Body of pancreas (tissue), 4 donors: Measurements from ENCODE around the gene SULT1C2. TPM values are rescaled to one million over a fixed set of nuclear protein-coding genes. Genes with fewer than 3 reads are reported as not detected.

Source experiments
- ATAC-seq: fragments of 150-250 bp; one replicate; pipeline ENCODE4 v1.9.1; 2016
- DNase-seq, 4 donors: peaks; one replicate each; pipeline ENCODE4 v3.0.0-alpha.2; 2019
- H3K27ac ChIP-seq, 4 donors: fragments of 200-600 bp; sonication (generic); 1 replicate in 3 of 4; 2 replicates in 1 of 4; pipeline versions ENCODE4 v1.5.1 to v1.6.1; 2016 to 2019; ENCODE audit warnings: mild to moderate bottlenecking in 1 of 4, mixed read lengths in 1 of 4, moderate library complexity in 1 of 4
- H3K27me3 ChIP-seq, 2 donors: fragments of 200-600 bp; sonication (generic); one replicate each; pipeline ENCODE4 v1.6.0; 2016; ENCODE audit warnings: mild to moderate bottlenecking in 1 of 2
- H3K36me3 ChIP-seq, 2 donors: fragments of 200-600 bp; sonication (generic); replicated peaks in 1 of 2; 2 replicates each; pipeline ENCODE4 v1.5.1; 2016; ENCODE audit warnings: low read depth in 2 of 2; ENCODE audit not compliant: insufficient read depth in 1 of 2
- H3K4me1 ChIP-seq: fragments of 200-600 bp; sonication (generic); one replicate; pipeline ENCODE4 v1.6.0; 2016
- H3K4me3 ChIP-seq, 2 donors: fragments of 200-600 bp; sonication (generic); 1 replicate in 1 of 2; 2 replicates in 1 of 2; pipeline ENCODE4 v1.5.1; 2016 to 2019
- H3K9me3 ChIP-seq, 3 donors: fragments of 200-600 bp; sonication (generic); 1 replicate in 2 of 3; 2 replicates in 1 of 3; pipeline ENCODE4 v1.5.1; 2016
- CTCF ChIP-seq, 7 experiments: fragments of 450-650 bp in 4 of 7; fragments of 200-600 bp in 3 of 7; sonication (generic) in 3 of 7; IDR thresholded peaks; one replicate each; pipeline ENCODE4 v1.5.1; 2016 to 2019; ENCODE audit warnings: antibody characterized with exemption in 7 of 7
- POLR2A ChIP-seq, 3 donors: fragments of 450-650 bp; IDR thresholded peaks; one replicate each; pipeline ENCODE4 v1.6.1; 2016; ENCODE audit warnings: antibody characterized with exemption in 3 of 3, mild to moderate bottlenecking in 2 of 3
- WGBS, 2 donors: methylation state at CpG; one replicate each; pipeline ENCODE4 v1.1.5; 2017; 5-methylcytosine and 5-hydroxymethylcytosine counted together
- intact Hi-C: fragments of 100-400 bp; cut with DNase I; formaldehyde crosslinking; loops from one replicate; pipeline ENCODE4 v1.15.1; 2023
- total RNA-seq, 2 donors: library from RNA; depleted of rRNA; stranded (reverse); fragments of >200 nt; gene quantifications; one replicate each; pipeline ENCODE4 v1.1.0, GENCODE V29; 2016

Gene SULT1C2
- total RNA-seq, 2 donors from 2014 or later, result 13.2 to 25.7 TPM

GRCh38 chr2:108270768-108271506 lies 17.8 kb upstream of the SULT1C2 start:
- intact Hi-C loops, result no loop called here
- WGBS, 2 donors, result 59 to 73% methylated on average over 4 to 5 of the region's 5 CpGs

GRCh38 chr2:108271691-108272253 lies 16.9 kb upstream of the SULT1C2 start:
- DNase-seq (peak in 1 of 4 donors; percentile 15), ATAC-seq (no peak)
- no peak for TF ChIP-seq CTCF (IDR thresholded peaks at IDR 0.05)
- no peak for TF ChIP-seq POLR2A (IDR thresholded peaks at IDR 0.05)
- 59 to 74% methylated on average over 7 of the region's 7 CpGs for WGBS, 2 donors
- Histone ChIP-seq H3K36me3 (no peaks in the 10 kb centered on the region), H3K27ac (no peak overlapping the region), H3K4me3 (no peak overlapping the region), H3K27me3 (no peaks in the 10 kb centered on the region), H3K9me3 (no peaks in the 10 kb centered on the region), H3K4me1 (peaks cover 11% of the 10 kb centered on the region)
- intact Hi-C loops, result no loop called here

More at GRCh38 chr2:108270768-108271506, 17.8 kb upstream of the SULT1C2 start:
- Histone ChIP-seq H3K27ac (no peak overlapping the region), H3K4me3 (no peak overlapping the region), H3K27me3 (no peaks in the 10 kb centered on the region), H3K4me1 (peaks cover 11% of the 10 kb centered on the region), H3K36me3 (no peaks in the 10 kb centered on the region), H3K9me3 (no peaks in the 10 kb centered on the region)
- no peak for ATAC-seq
- TF ChIP-seq CTCF (IDR thresholded peaks at IDR 0.05), result no peak
- no peak for TF ChIP-seq POLR2A (IDR thresholded peaks at IDR 0.05)
- DNase-seq, result no peak

GRCh38 chr2:108278631-108279030 lies 10.1 kb upstream of the SULT1C2 start:
- no peak for TF ChIP-seq POLR2A (IDR thresholded peaks at IDR 0.05)
- TF ChIP-seq CTCF (IDR thresholded peaks at IDR 0.05), result no peak
- no peaks in the 10 kb centered on the region for H3K36me3 ChIP-seq
- no peak overlapping the region for H3K27ac ChIP-seq
- 72 to 88% methylated on average over 2 of the region's 2 CpGs for WGBS, 2 donors
- intact Hi-C loops, result no loop called here
- no peak for ATAC-seq
- H3K27me3 ChIP-seq, result no peaks in the 10 kb centered on the region
- no peaks in the 10 kb centered on the region for H3K9me3 ChIP-seq
- DNase-seq, result no peak
- H3K4me1 ChIP-seq, result no peaks in the 10 kb centered on the region
- H3K4me3 ChIP-seq, result no peak overlapping the region

GRCh38 chr2:108279468-108279867 lies 9.2 kb upstream of the SULT1C2 start:
- no peak for TF ChIP-seq CTCF (IDR thresholded peaks at IDR 0.05)
- TF ChIP-seq POLR2A (IDR thresholded peaks at IDR 0.05), result no peak
- H3K4me3 ChIP-seq, result no peak overlapping the region
- intact Hi-C loops, result no loop called here
- H3K27ac ChIP-seq, result peak overlapping the region in 1 of 4 donors; percentile 47
- no peaks in the 10 kb centered on the region for H3K36me3 ChIP-seq
- no peak for ATAC-seq
- no peak for DNase-seq
- H3K4me1 ChIP-seq, result no peaks in the 10 kb centered on the region
- 79 to 83% methylated on average over 5 of the region's 5 CpGs for WGBS, 2 donors
- no peaks in the 10 kb centered on the region for H3K9me3 ChIP-seq
- H3K27me3 ChIP-seq, result no peaks in the 10 kb centered on the region
